ENCODE measurements around the gene TNFAIP8L2.

DNA sequence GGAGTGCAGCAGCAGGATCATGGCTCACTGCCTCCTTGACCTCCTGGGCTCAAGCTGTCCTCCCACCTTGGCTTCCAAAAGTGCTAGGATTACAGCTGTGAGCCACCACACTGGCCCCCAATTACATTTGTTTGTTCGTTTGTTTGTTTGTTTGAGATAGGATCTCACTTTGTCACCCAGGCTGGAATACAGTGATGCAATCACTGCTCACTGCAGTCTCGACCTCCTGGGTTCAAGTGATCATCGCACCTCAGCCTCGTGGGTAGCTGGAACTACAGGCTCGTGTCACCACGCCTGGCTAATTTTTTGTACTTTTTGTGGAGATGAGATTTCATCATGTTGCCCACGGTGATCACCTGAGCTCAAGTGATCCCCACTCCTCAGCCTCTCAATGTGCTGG lies 35.6 kb downstream of the TNFAIP8L2 start:
- no peak for TF ChIP-seq POLR2A (IDR thresholded peaks at IDR 0.05; ENCODE audit: low read length)
- TF ChIP-seq GATA1 (IDR thresholded peaks at IDR 0.05; ENCODE audit: low read depth, low read length), result no peak

All from erythroblast (primary cell).